Measurements from ENCODE around the gene KHDRBS2. TPM values are rescaled to one million over a fixed set of nuclear protein-coding genes. Genes with fewer than 3 reads are reported as not detected.

The KHDRBS2 gene
- total and polyA plus RNA-seq, 2 experiments from 2014 or later: 5.4 to 11.7 TPM

- TF ChIP-seq ZNF462 (CRISPR knock-in tag; IDR thresholded peaks at IDR 0.05): no peak
- no peak for TF ChIP-seq EZH2 (IDR thresholded peaks at IDR 0.05; ENCODE audit: low read depth, unreplicated experiment)
- no peak for TF ChIP-seq CTCF (conservative IDR thresholded peaks at IDR 0.05; ENCODE audit: low read depth in 2 of 2)
- TF ChIP-seq ETS1 (IDR thresholded peaks at IDR 0.05): no peak
- TF ChIP-seq JUNB (IDR thresholded peaks at IDR 0.05; ENCODE audit: unreplicated experiment): no peak
- TF ChIP-seq ZNF114 (CRISPR knock-in tag; IDR thresholded peaks at IDR 0.05): no peak
Observed at GRCh38 chr6:61688165-61688564, 597.9 kb downstream of the KHDRBS2 start (continued).

- Histone ChIP-seq H3F3A (replicated peaks; ENCODE audit: low read depth) (no peaks in the 10 kb centered on the region), H3K27me3 (ENCODE audit: insufficient read depth) (no peaks in the 10 kb centered on the region), H3K4me3 (no peak overlapping the region), H3K27ac (ENCODE audit: low read depth) (peak overlapping the region; percentile 87), H3K36me3 (ENCODE audit: insufficient read depth) (no peaks in the 10 kb centered on the region), H3K79me2 (replicated peaks; ENCODE audit: insufficient read depth) (no peaks in the 10 kb centered on the region), H4K20me1 (replicated peaks; ENCODE audit: insufficient read depth) (no peaks in the 10 kb centered on the region), H3K4me2 (peak overlapping the region; percentile 4; the same call in 1 of the 2 replicates), H3K9me2 (ENCODE audit: insufficient read depth) (no peaks in the 10 kb centered on the region), H3K4me1 (ENCODE audit: insufficient read depth) (peaks cover 16% of the 10 kb centered on the region; the same call in 1 of the 2 replicates), H2AFZ (no peak overlapping the region)
- Mint-ChIP-seq H3K9me3 (peaks cover 8% of the 10 kb centered on the region; the same call in 2 of the 3 replicates), H3K27ac (peak overlapping the region; percentile 72), H3K27me3 (ENCODE audit: insufficient read depth, low read depth, poor library complexity) (peaks cover 2% of the 10 kb centered on the region), H3K4me3 (no peak overlapping the region), H3K36me3 (ENCODE audit: low read depth) (peaks cover 22% of the 10 kb centered on the region; the same call in 2 of the 3 replicates), H3K4me1 (peaks cover 21% of the 10 kb centered on the region)
- DNase-seq (ENCODE audit: low spot score) (peak; percentile 69), ATAC-seq (peak; percentile 29; the same call in 1 of the 3 replicates)
- TF ChIP-seq NANOG (IDR thresholded peaks at IDR 0.05; ENCODE audit: borderline replicate concordance) (0 out of 2 replicates have a peak, but pooled peaks have one; percentile 37), POLR2AphosphoS5 (IDR thresholded peaks at IDR 0.05; ENCODE audit: low read depth) (no peak)
Observed at GRCh38 chr6:61682562-61682961, 603.5 kb downstream of the KHDRBS2 start.

Data from GM23338 (cell line).